DOHH2 (cell line): ENCODE data around the gene DSCAML1.

ENCODE experiments used
- H3F3A ChIP-seq: fragments of 200-600 bp; sonication (generic), shearing (Covaris generic); 2 replicates; pipeline ENCODE4 v1.6.0; 2016; ENCODE audit warnings: antibody characterized with exemption, mild to moderate bottlenecking; ENCODE audit not compliant: control insufficient read depth, insufficient read depth
- H3K27ac ChIP-seq: fragments of 200-600 bp; sonication (generic); 2 replicates; pipeline ENCODE4 v1.5.1; 2014; ENCODE audit warnings: low read depth, mild to moderate bottlenecking, low read length, moderate library complexity
- H3K27me3 ChIP-seq: fragments of 200-600 bp; sonication (generic); 2 replicates; pipeline ENCODE4 v1.6.1; 2014; ENCODE audit warnings: mild to moderate bottlenecking, low read length, mixed read lengths; ENCODE audit not compliant: control insufficient read depth
- H3K36me3 ChIP-seq: fragments of 200-600 bp; sonication (generic); 2 replicates; pipeline ENCODE4 v1.6.1; 2014; ENCODE audit warnings: mild to moderate bottlenecking, low read length, moderate library complexity, mixed read lengths; ENCODE audit not compliant: control insufficient read depth
- H3K4me1 ChIP-seq: fragments of 200-600 bp; sonication (generic); 2 replicates; pipeline ENCODE4 v1.6.1; 2014; ENCODE audit warnings: mild to moderate bottlenecking, low read length, mixed read lengths; ENCODE audit not compliant: control insufficient read depth
- H3K4me2 ChIP-seq: fragments of 200-600 bp; sonication (generic); 2 replicates; pipeline ENCODE4 v1.6.0; 2014; ENCODE audit warnings: mild to moderate bottlenecking, low read length, moderate library complexity
- H3K4me3 ChIP-seq: fragments of 200-600 bp; sonication (generic); 2 replicates; pipeline ENCODE4 v1.5.1; 2014; ENCODE audit warnings: mild to moderate bottlenecking, low read length, mixed read lengths
- H3K79me2 ChIP-seq: fragments of 200-600 bp; sonication (generic); 2 replicates; pipeline ENCODE4 v1.6.1; 2014; ENCODE audit warnings: mild to moderate bottlenecking, low read length, mixed read lengths; ENCODE audit not compliant: control insufficient read depth
- H3K9me2 ChIP-seq: fragments of 200-600 bp; sonication (generic); replicated peaks from 2 replicates; pipeline ENCODE4 v1.6.1; 2014; ENCODE audit warnings: mild to moderate bottlenecking, low read length, mixed read lengths; ENCODE audit not compliant: control insufficient read depth
- H3K9me3 ChIP-seq: fragments of 200-600 bp; sonication (generic); 2 replicates; pipeline ENCODE4 v1.6.1; 2014; ENCODE audit warnings: antibody characterized with exemption, low read length, mixed read lengths; ENCODE audit not compliant: control insufficient read depth, insufficient read depth
- H4K20me1 ChIP-seq: fragments of 200-600 bp; sonication (generic); 2 replicates; pipeline ENCODE4 v1.6.0; 2014; ENCODE audit warnings: low read depth, mild to moderate bottlenecking, antibody characterized with exemption, low read length, moderate library complexity; ENCODE audit not compliant: control insufficient read depth, insufficient read depth
- CTCF ChIP-seq: fragments of 200-600 bp; sonication (generic); IDR thresholded peaks from one replicate; pipeline ENCODE4 v1.5.1; 2014; ENCODE audit warnings: antibody characterized with exemption, mild to moderate bottlenecking, low read depth, low read length; ENCODE audit not compliant: poor library complexity, severe bottlenecking
- EZH2phosphoT487 ChIP-seq: fragments of 200-600 bp; sonication (generic); IDR thresholded peaks from 2 replicates; pipeline ENCODE4 v1.6.1; 2017; ENCODE audit warnings: borderline replicate concordance, mild to moderate bottlenecking, antibody characterized with exemption, low read length, moderate library complexity, mixed read lengths

Gene DSCAML1

GRCh38 chr11:117509543-117509942 is 287.5 kb downstream of the DSCAML1 start:
- Histone ChIP-seq H3K9me3 (no peaks in the 10 kb centered on the region), H3F3A (no peaks in the 10 kb centered on the region), H3K79me2 (no peaks in the 10 kb centered on the region), H3K4me1 (no peaks in the 10 kb centered on the region), H3K36me3 (no peaks in the 10 kb centered on the region), H3K4me2 (no peak overlapping the region), H4K20me1 (no peaks in the 10 kb centered on the region), H3K27me3 (no peaks in the 10 kb centered on the region), H3K4me3 (no peak overlapping the region), H3K9me2 (no peaks in the 10 kb centered on the region), H3K27ac (no peak overlapping the region)
- no peak for TF ChIP-seq CTCF
- no peak for TF ChIP-seq EZH2phosphoT487

- Histone ChIP-seq H3K4me1 (no peaks in the 10 kb centered on the region), H3K27ac (no peak overlapping the region), H3K9me3 (no peaks in the 10 kb centered on the region), H3F3A (no peaks in the 10 kb centered on the region), H3K36me3 (no peaks in the 10 kb centered on the region), H4K20me1 (no peaks in the 10 kb centered on the region), H3K4me2 (no peak overlapping the region), H3K9me2 (no peaks in the 10 kb centered on the region), H3K27me3 (no peaks in the 10 kb centered on the region), H3K4me3 (no peak overlapping the region), H3K79me2 (no peaks in the 10 kb centered on the region)
- TF ChIP-seq CTCF (no peak), EZH2phosphoT487 (no peak)
Measured at GRCh38 chr11:117506971-117507370, 290.0 kb downstream of the DSCAML1 start.

GRCh38 chr11:117505285-117505970 is 291.6 kb downstream of the DSCAML1 start:
- H3K9me3 ChIP-seq: no peaks in the 10 kb centered on the region
- no peaks in the 10 kb centered on the region for H3K9me2 ChIP-seq
- H3K4me1 ChIP-seq: no peaks in the 10 kb centered on the region
- H3F3A ChIP-seq: no peaks in the 10 kb centered on the region
- H3K4me3 ChIP-seq: no peak overlapping the region
- no peak for TF ChIP-seq CTCF
- no peak for TF ChIP-seq EZH2phosphoT487
- no peak overlapping the region for H3K27ac ChIP-seq
- no peaks in the 10 kb centered on the region for H3K79me2 ChIP-seq
- H4K20me1 ChIP-seq: no peaks in the 10 kb centered on the region
- no peaks in the 10 kb centered on the region for H3K36me3 ChIP-seq
- no peaks in the 10 kb centered on the region; the same call in 1 of the 2 replicates for H3K27me3 ChIP-seq
- no peak overlapping the region for H3K4me2 ChIP-seq

- Histone ChIP-seq H3K27ac (no peak overlapping the region), H3K4me2 (no peak overlapping the region), H3F3A (no peaks in the 10 kb centered on the region), H3K9me3 (no peaks in the 10 kb centered on the region), H3K27me3 (no peaks in the 10 kb centered on the region; the same call in 1 of the 2 replicates), H3K9me2 (no peaks in the 10 kb centered on the region), H3K36me3 (no peaks in the 10 kb centered on the region), H3K79me2 (no peaks in the 10 kb centered on the region), H4K20me1 (no peaks in the 10 kb centered on the region), H3K4me1 (no peaks in the 10 kb centered on the region), H3K4me3 (no peak overlapping the region)
- TF ChIP-seq CTCF (no peak), EZH2phosphoT487 (no peak)
Measured at GRCh38 chr11:117502779-117503100, 294.3 kb downstream of the DSCAML1 start.
